H1 (cell line): ENCODE results near the gene TMA7. TPM values are rescaled to one million over a fixed set of nuclear protein-coding genes. Genes with fewer than 3 reads are reported as not detected.

Experiments
- CTCF ChIA-PET: fragments of 300-600 bp; sonication (Branson Sonifier 250); formaldehyde crosslinking; loops from one replicate; lab custom pipeline; 2021; ENCODE audit not compliant: partially characterized antibody; lab: Charles Lee
- POLR2A ChIA-PET: fragments of 300-600 bp; sonication (Branson Sonifier 250); formaldehyde crosslinking; loops from one replicate; lab custom pipeline; 2021; ENCODE audit warnings: inconsistent platforms; ENCODE audit not compliant: partially characterized antibody; lab: Charles Lee
- DNase-seq, 2 experiments: peaks; one replicate each; pipeline versions ENCODE4 v3.0.0 to v3.0.0-alpha.2; 2010 to 2022; ENCODE audit warnings: low spot score in 2 of 2, low read depth in 1 of 2, mixed read lengths in 1 of 2
- FAIRE-seq: peaks from 2 replicates; lab custom pipeline; 2011; peaks lifted over from hg19 to GRCh38; lab: Jason Lieb, UNC
- H2AFZ ChIP-seq: 2 replicates; pipeline ENCODE4 v1.8.1; 2012; ENCODE audit warnings: low read length, inconsistent platforms
- H2AK5ac ChIP-seq: 2 replicates; pipeline ENCODE4 v1.6.1; 2013; ENCODE audit warnings: low read depth, low read length
- H2BK120ac ChIP-seq: replicated peaks from 2 replicates; pipeline ENCODE3; 2013; ENCODE audit warnings: low read depth, low read length, inconsistent platforms
- H2BK12ac ChIP-seq: 2 replicates; pipeline ENCODE4 v1.6.1; 2013; ENCODE audit warnings: low read depth, low read length
- H2BK15ac ChIP-seq: 2 replicates; pipeline ENCODE4 v1.6.1; 2013; ENCODE audit warnings: low read length
- H2BK20ac ChIP-seq: 2 replicates; pipeline ENCODE4 v1.6.1; 2013; ENCODE audit warnings: low read length
- H2BK5ac ChIP-seq: 2 replicates; pipeline ENCODE4 v1.6.1; 2013; ENCODE audit warnings: low read depth, low read length
- H3K14ac ChIP-seq: 2 replicates; pipeline ENCODE4 v1.6.1; 2013; ENCODE audit warnings: inconsistent platforms; ENCODE audit not compliant: insufficient read length
- H3K18ac ChIP-seq: 2 replicates; pipeline ENCODE4 v1.6.1; 2013; ENCODE audit warnings: low read length; ENCODE audit errors: extremely low read depth
- H3K23ac ChIP-seq: 2 replicates; pipeline ENCODE4 v1.6.1; 2013; ENCODE audit warnings: inconsistent platforms; ENCODE audit not compliant: insufficient read length
- H3K23me2 ChIP-seq: 2 replicates; pipeline ENCODE4 v1.6.1; 2013; ENCODE audit warnings: low read depth, low read length
- H3K27ac ChIP-seq: 2 replicates; pipeline ENCODE4 v1.6.1; 2011; ENCODE audit warnings: low read depth, low read length, inconsistent platforms
- H3K27me3 ChIP-seq, 4 experiments: replicated peaks in 1 of 4; 1 replicate in 1 of 4; 2 replicates in 3 of 4; pipeline versions ENCODE4 v1.6.1 to v1.8.1; 2011 to 2013; ENCODE audit warnings: low read length in 3 of 4, mild to moderate bottlenecking in 3 of 4, inconsistent platforms in 2 of 4, mixed read lengths in 2 of 4, moderate library complexity in 1 of 4; ENCODE audit not compliant: control insufficient read depth in 3 of 4, insufficient read depth in 3 of 4; ENCODE audit errors: extremely low read depth in 1 of 4
- H3K36me3 ChIP-seq, 4 experiments: 2 replicates each; pipeline versions ENCODE4 v1.6.1 to v1.8.1; 2011 to 2013; ENCODE audit warnings: mild to moderate bottlenecking in 4 of 4, low read length in 3 of 4, moderate library complexity in 2 of 4, control low read depth in 1 of 4, inconsistent platforms in 1 of 4; ENCODE audit not compliant: insufficient read depth in 4 of 4, control insufficient read depth in 2 of 4
- H3K4ac ChIP-seq: replicated peaks from 2 replicates; pipeline ENCODE3; 2013; ENCODE audit warnings: low read length, low read depth, mixed read lengths, inconsistent platforms; ENCODE audit not compliant: insufficient read length
- H3K4me1 ChIP-seq, 4 experiments: replicated peaks in 1 of 4; 1 replicate in 1 of 4; 2 replicates in 3 of 4; pipeline versions ENCODE4 v1.6.1 to v1.8.1; 2011 to 2013; ENCODE audit warnings: low read length in 3 of 4, inconsistent platforms in 2 of 4, mixed read lengths in 1 of 4; ENCODE audit not compliant: insufficient read depth in 4 of 4, control insufficient read depth in 3 of 4
- H3K4me2 ChIP-seq, 2 experiments: 2 replicates each; pipeline versions ENCODE4 v1.6.1 to v1.8.1; 2011 to 2013; ENCODE audit warnings: low read depth in 2 of 2, low read length in 2 of 2, control low read depth in 1 of 2, inconsistent platforms in 1 of 2, mild to moderate bottlenecking in 1 of 2; ENCODE audit not compliant: insufficient read depth in 1 of 2
- H3K4me3 ChIP-seq, 4 experiments: fragments of 200-600, 300-600 bp in 1 of 4; sonication (generic), shearing (Covaris generic), sonication (Bioruptor Twin) in 1 of 4; 2 replicates each; pipeline versions ENCODE4 v1.5.1 to v1.8.1; 2011 to 2016; ENCODE audit warnings: low read length in 4 of 4, low read depth in 3 of 4, control low read depth in 2 of 4, inconsistent platforms in 2 of 4, mild to moderate bottlenecking in 2 of 4, mixed read lengths in 1 of 4, moderate library complexity in 1 of 4; ENCODE audit not compliant: insufficient read depth in 2 of 4; ENCODE audit errors: extremely low read depth in 1 of 4
- H3K56ac ChIP-seq: replicated peaks from 2 replicates; pipeline ENCODE3; 2013; ENCODE audit warnings: low read depth, mild to moderate bottlenecking, mixed read lengths, low read length, inconsistent platforms; ENCODE audit not compliant: insufficient read length
- H3K79me1 ChIP-seq: 2 replicates; pipeline ENCODE4 v1.6.1; 2013; ENCODE audit warnings: low read depth, low read length, control low read depth
- H3K79me2 ChIP-seq, 2 experiments: 2 replicates each; pipeline versions ENCODE4 v1.6.1 to v1.8.1; 2012 to 2013; ENCODE audit warnings: low read length in 2 of 2, mild to moderate bottlenecking in 2 of 2, inconsistent platforms in 1 of 2; ENCODE audit not compliant: insufficient read depth in 2 of 2, control insufficient read depth in 1 of 2
- H3K9ac ChIP-seq, 4 experiments: replicated peaks in 1 of 4; 1 replicate in 1 of 4; 2 replicates in 3 of 4; pipeline versions ENCODE4 v1.6.1 to v1.8.1; 2011 to 2013; ENCODE audit warnings: low read depth in 3 of 4, low read length in 3 of 4, control low read depth in 2 of 4, mild to moderate bottlenecking in 2 of 4, moderate library complexity in 2 of 4, inconsistent platforms in 1 of 4; ENCODE audit errors: extremely low read depth in 1 of 4
- H3K9me3 ChIP-seq, 2 experiments: 2 replicates each; pipeline versions ENCODE4 v1.6.1 to v1.8.1; 2012 to 2013; ENCODE audit warnings: mild to moderate bottlenecking in 2 of 2, moderate library complexity in 2 of 2, control low read depth in 1 of 2, inconsistent platforms in 1 of 2, low read depth in 1 of 2, low read length in 1 of 2, mixed read lengths in 1 of 2; ENCODE audit not compliant: insufficient read depth in 2 of 2
- H4K20me1 ChIP-seq, 2 experiments: replicated peaks in 1 of 2; 2 replicates each; pipeline versions ENCODE3 to v1.8.1; 2011 to 2013; ENCODE audit warnings: inconsistent platforms in 2 of 2, low read length in 2 of 2, mild to moderate bottlenecking in 1 of 2; ENCODE audit not compliant: insufficient read depth in 2 of 2, control insufficient read depth in 1 of 2
- H4K5ac ChIP-seq: 2 replicates; pipeline ENCODE4 v1.6.1; 2013; ENCODE audit warnings: low read length, low read depth, mixed read lengths, inconsistent platforms; ENCODE audit not compliant: insufficient read length
- H4K8ac ChIP-seq: 2 replicates; pipeline ENCODE4 v1.8.0; 2013; ENCODE audit warnings: mild to moderate bottlenecking, moderate library complexity, low read length, inconsistent platforms; ENCODE audit not compliant: insufficient read depth; ENCODE audit errors: extremely low read depth
- H4K91ac ChIP-seq: replicated peaks from 2 replicates; pipeline ENCODE3; 2013; ENCODE audit warnings: low read length, mixed read lengths, inconsistent platforms; ENCODE audit not compliant: insufficient read length
- CEBPB ChIP-seq: IDR thresholded peaks from 2 replicates; pipeline ENCODE4 v1.6.1; 2012; ENCODE audit warnings: low read depth, low read length
- CREB1 ChIP-seq: IDR thresholded peaks from 2 replicates; pipeline ENCODE4 v1.6.1; 2012; ENCODE audit warnings: inconsistent platforms
- E2F6 ChIP-seq: IDR thresholded peaks from 2 replicates; pipeline ENCODE4 v1.6.1; 2012; ENCODE audit warnings: inconsistent platforms
- JUN ChIP-seq: IDR thresholded peaks from 2 replicates; pipeline ENCODE4 v1.6.1; 2011; ENCODE audit warnings: low read depth, mild to moderate bottlenecking, improper control_type of control experiment, low read length
- KDM5A ChIP-seq: fragments of 200-600 bp; IDR thresholded peaks from 2 replicates; pipeline ENCODE4 v1.7.1; 2012; ENCODE audit warnings: mild to moderate bottlenecking, low read length, inconsistent platforms, mixed read lengths
- SP1 ChIP-seq: IDR thresholded peaks from 2 replicates; pipeline ENCODE4 v1.6.1; 2011; ENCODE audit warnings: low read depth, low read length
- TBP ChIP-seq: IDR thresholded peaks from 2 replicates; pipeline ENCODE4 v1.6.1; 2011; ENCODE audit warnings: low read depth, low read length, improper control_type of control experiment
- TCF12 ChIP-seq: IDR thresholded peaks from 2 replicates; pipeline ENCODE4 v1.6.1; 2011; ENCODE audit warnings: low read depth, mild to moderate bottlenecking, low read length
- WGBS, 2 experiments: shearing (Covaris generic) in 1 of 2; methylation state at CpG; one replicate each; pipeline versions ENCODE4 v1.1.6 to v1.1.7; 2013 to 2015; ENCODE audit warnings: low lambda C conversion rate in 2 of 2, mixed read lengths in 2 of 2, inconsistent platforms in 1 of 2, low coverage in 1 of 2, missing lambda C conversion rate in 1 of 2; ENCODE audit not compliant: insufficient replicate concordance in 2 of 2, insufficient coverage in 1 of 2, insufficient read length in 1 of 2; ENCODE audit errors: extremely low coverage in 1 of 2, missing lambda C conversion rate in 1 of 2; 5-methylcytosine and 5-hydroxymethylcytosine counted together
- polyA plus RNA-seq, 7 experiments: library from polyadenylated mRNA; depleted of rRNA in 3 of 7; stranded (reverse) in 5 of 7; unstranded in 2 of 7; fragments of >200 nt in 5 of 7; fragments of 200-250 nt in 2 of 7; gene quantifications; 1 replicate in 5 of 7; 2 replicates in 1 of 7; 4 replicates in 1 of 7; pipeline versions ENCODE4 v1.2.1 to v1.2.3, GENCODE V29; 2011 to 2013; ENCODE audit warnings: missing spikeins in 2 of 7, mixed read lengths in 2 of 7
- total RNA-seq: library from RNA; stranded (reverse); fragmentation: NEBNext Ultra II Directional; extraction: Animal tissue kit (Norgen Biotek cat#: 25700); gene quantifications from 2 replicates; pipeline ENCODE4 v1.2.1, GENCODE V29; 2021
- TF ChIP-seq, protein P1 (sequence below): IDR thresholded peaks from 2 replicates; pipeline ENCODE4 v1.6.1; 2012; ENCODE audit warnings: low read length, inconsistent platforms

Gene TMA7
- total and polyA plus RNA-seq, 2 of the 8 experiments (the other 6 are each of a cell fraction or from before 2014, with no cell fraction given): 138 to 305 TPM

GRCh38 chr3:48463703-48464102 lies 23.6 kb downstream of the TMA7 start:
- Histone ChIP-seq H3K14ac (no peak overlapping the region), H2AK5ac (no peak overlapping the region), H3K27me3 (no peaks in the 10 kb centered on the region), H3K4me3 (no peak overlapping the region), H3K23ac (no peak overlapping the region), H3K4me2 (no peak overlapping the region), H2BK5ac (no peak overlapping the region; the same call in 1 of the 2 replicates), H2AFZ (no peak overlapping the region), H4K20me1 (peaks cover 3 to 7% of the 10 kb centered on the region in 2 experiments), H3K4me1 (peaks cover 0 to 21% (median 13%) of the 10 kb centered on the region in 4 experiments; a peak in 5 of 7 replicates), H3K36me3 (peaks cover 17 to 45% (median 35%) of the 10 kb centered on the region in 4 experiments), H3K23me2 (no peaks in the 10 kb centered on the region), H3K27ac (no peak overlapping the region; the same call in 1 of the 2 replicates), H2BK12ac (0 out of 2 replicates have a peak overlapping the region, but pooled peaks have one; percentile 0), H3K9ac (no peak overlapping the region), H4K5ac (no peak overlapping the region), H3K79me1 (no peaks in the 10 kb centered on the region; the same call in 1 of the 2 replicates), H2BK120ac (no peak overlapping the region), H4K8ac (no peak overlapping the region), H2BK20ac (no peak overlapping the region), H3K18ac (no peak overlapping the region), H3K79me2 (peaks cover 0 to 3% of the 10 kb centered on the region in 2 experiments; a peak in 1 of 4 replicates), H3K9me3 (no peaks in the 10 kb centered on the region), H3K4ac (no peak overlapping the region), H2BK15ac (no peak overlapping the region), H3K56ac (no peak overlapping the region), H4K91ac (no peak overlapping the region)
- WGBS, 2 experiments: 84% methylated on average over 9 of the region's 9 CpGs; no CpG with 5 or more reads in 1 of the 2 experiments
- FAIRE-seq (no peak), DNase-seq (no peak)
- POLR2A ChIA-PET: interaction anchor here (0.9 to 8.1 kb wide), 17 partner anchors 12 to 133 kb away, joined by 3 to 83 read pairs (median 5); partner anchors contain the start of genes ATRIP, CCDC51 and TMA7
- CTCF ChIA-PET: interaction anchor here (0.9 to 21.5 kb wide), 15 partner anchors 9 to 96 kb away, joined by 3 to 251 read pairs (median 6); partner anchors contain the start of genes ATRIP, PFKFB4 and SHISA5
- no peak for TF ChIP-seq JUN
- no peak for TF ChIP-seq CEBPB
- no peak for TF ChIP-seq TBP
- no peak for TF ChIP-seq E2F6
- no peak for TF ChIP-seq SP1
- no peak for TF ChIP-seq TCF12
- TF ChIP-seq KDM5A: no peak
- TF ChIP-seq, protein P1, sequence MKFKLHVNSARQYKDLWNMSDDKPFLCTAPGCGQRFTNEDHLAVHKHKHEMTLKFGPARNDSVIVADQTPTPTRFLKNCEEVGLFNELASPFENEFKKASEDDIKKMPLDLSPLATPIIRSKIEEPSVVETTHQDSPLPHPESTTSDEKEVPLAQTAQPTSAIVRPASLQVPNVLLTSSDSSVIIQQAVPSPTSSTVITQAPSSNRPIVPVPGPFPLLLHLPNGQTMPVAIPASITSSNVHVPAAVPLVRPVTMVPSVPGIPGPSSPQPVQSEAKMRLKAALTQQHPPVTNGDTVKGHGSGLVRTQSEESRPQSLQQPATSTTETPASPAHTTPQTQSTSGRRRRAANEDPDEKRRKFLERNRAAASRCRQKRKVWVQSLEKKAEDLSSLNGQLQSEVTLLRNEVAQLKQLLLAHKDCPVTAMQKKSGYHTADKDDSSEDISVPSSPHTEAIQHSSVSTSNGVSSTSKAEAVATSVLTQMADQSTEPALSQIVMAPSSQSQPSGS: no peak
- no peak for TF ChIP-seq CREB1
